Measurements from ENCODE around the gene ENDOD1.

Gene ENDOD1

GRCh38 chr11:95166781-95167180, 77.1 kb downstream of the ENDOD1 start:
- H4K91ac ChIP-seq (ENCODE audit: low read depth, low read length): no peak overlapping the region

GRCh38 chr11:95170294-95170693, 80.6 kb downstream of the ENDOD1 start:
- Histone ChIP-seq H3K4ac (ENCODE audit: low read depth, low read length) (no peak overlapping the region), H3K79me1 (ENCODE audit: low read length) (no peaks in the 10 kb centered on the region), H2BK12ac (ENCODE audit: low read length) (no peak overlapping the region), H2AK5ac (ENCODE audit: low read length) (no peak overlapping the region), H3K23ac (ENCODE audit: low read length) (no peak overlapping the region), H3K4me1 (ENCODE audit: control insufficient read depth in 1 of 2, insufficient read depth in 2 of 2, low read length in 2 of 2) (no peaks in the 10 kb centered on the region), H4K91ac (ENCODE audit: low read depth, low read length) (no peak overlapping the region), H2BK5ac (ENCODE audit: low read depth, low read length, poor library complexity) (no peak overlapping the region), H4K12ac (ENCODE audit: low read depth, low read length) (no peak overlapping the region), H2AFZ (ENCODE audit: insufficient read depth, low read length, poor library complexity) (no peak overlapping the region), H3K9ac (ENCODE audit: low read length) (no peak overlapping the region), H3K36me3 (ENCODE audit: control insufficient read depth in 1 of 2, insufficient read depth in 2 of 2, low read length in 2 of 2) (peaks cover 9 to 18% of the 10 kb centered on the region in 2 experiments), H2BK120ac (ENCODE audit: insufficient read depth, low read length, poor library complexity) (no peak overlapping the region), H3K18ac (ENCODE audit: low read length) (no peak overlapping the region), H3K9me3 (ENCODE audit: insufficient read depth, low read depth, low read length) (no peaks in the 10 kb centered on the region), H3K4me2 (ENCODE audit: low read length) (no peak overlapping the region), H3K4me3 (ENCODE audit: low read depth, low read length) (no peak overlapping the region), H3K14ac (ENCODE audit: low read length) (no peak overlapping the region), H3K79me2 (ENCODE audit: control insufficient read depth, insufficient read depth, low read length, poor library complexity) (no peaks in the 10 kb centered on the region), H3K27ac (ENCODE audit: low read depth, low read length) (no peak overlapping the region), H4K8ac (ENCODE audit: low read depth, low read length) (no peak overlapping the region), H3K27me3 (ENCODE audit: insufficient read depth, low read length) (no peaks in the 10 kb centered on the region)
- DNase-seq: no peak
- WGBS (ENCODE audit: extremely low coverage, insufficient coverage, insufficient read length): no CpG with 5 or more reads among the region's 5 CpGs

More at GRCh38 chr11:95166781-95167180, 77.1 kb downstream of the ENDOD1 start:
- Histone ChIP-seq H3K4me2 (ENCODE audit: low read length) (no peak overlapping the region), H3K18ac (ENCODE audit: low read length) (no peak overlapping the region), H3K79me2 (ENCODE audit: control insufficient read depth, insufficient read depth, low read length, poor library complexity) (no peaks in the 10 kb centered on the region), H3K14ac (ENCODE audit: low read length) (no peak overlapping the region), H2BK5ac (ENCODE audit: low read depth, low read length, poor library complexity) (no peak overlapping the region), H3K23ac (ENCODE audit: low read length) (no peak overlapping the region), H3K4me3 (ENCODE audit: low read depth, low read length) (no peak overlapping the region), H2AK5ac (ENCODE audit: low read length) (no peak overlapping the region), H2BK12ac (ENCODE audit: low read length) (no peak overlapping the region), H3K4me1 (ENCODE audit: control insufficient read depth in 1 of 2, insufficient read depth in 2 of 2, low read length in 2 of 2) (no peaks in the 10 kb centered on the region), H4K8ac (ENCODE audit: low read depth, low read length) (no peak overlapping the region), H3K4ac (ENCODE audit: low read depth, low read length) (no peak overlapping the region), H3K36me3 (ENCODE audit: control insufficient read depth in 1 of 2, insufficient read depth in 2 of 2, low read length in 2 of 2) (peaks cover 2 to 6% of the 10 kb centered on the region in 2 experiments), H3K27me3 (ENCODE audit: insufficient read depth, low read length) (no peaks in the 10 kb centered on the region), H4K12ac (ENCODE audit: low read depth, low read length) (no peak overlapping the region), H3K9ac (ENCODE audit: low read length) (no peak overlapping the region), H3K27ac (ENCODE audit: low read depth, low read length) (no peak overlapping the region), H2BK120ac (ENCODE audit: insufficient read depth, low read length, poor library complexity) (no peak overlapping the region), H3K9me3 (ENCODE audit: insufficient read depth, low read depth, low read length) (no peaks in the 10 kb centered on the region), H3K79me1 (ENCODE audit: low read length) (no peaks in the 10 kb centered on the region), H2AFZ (ENCODE audit: insufficient read depth, low read length, poor library complexity) (no peak overlapping the region)
- no CpG with 5 or more reads among the region's 2 CpGs for WGBS (ENCODE audit: extremely low coverage, insufficient coverage, insufficient read length)
- no peak for DNase-seq

GRCh38 chr11:95175818-95176380, 86.3 kb downstream of the ENDOD1 start:
- H2AFZ ChIP-seq (ENCODE audit: insufficient read depth, low read length, poor library complexity): no peak overlapping the region
- H2BK12ac ChIP-seq (ENCODE audit: low read length): no peak overlapping the region
- H3K4me3 ChIP-seq (ENCODE audit: low read depth, low read length): no peak overlapping the region
- no peak overlapping the region for H4K91ac ChIP-seq (ENCODE audit: low read depth, low read length)
- no peak overlapping the region for H2AK5ac ChIP-seq (ENCODE audit: low read length)
- no peak overlapping the region for H3K4me2 ChIP-seq (ENCODE audit: low read length)
- H3K23ac ChIP-seq (ENCODE audit: low read length): no peak overlapping the region
- H3K9me3 ChIP-seq (ENCODE audit: insufficient read depth, low read depth, low read length): no peaks in the 10 kb centered on the region
- no CpG with 5 or more reads among the region's 4 CpGs for WGBS (ENCODE audit: extremely low coverage, insufficient coverage, insufficient read length)
- H4K12ac ChIP-seq (ENCODE audit: low read depth, low read length): no peak overlapping the region
- H3K14ac ChIP-seq (ENCODE audit: low read length): no peak overlapping the region
- no peak overlapping the region for H2BK5ac ChIP-seq (ENCODE audit: low read depth, low read length, poor library complexity)
- no peak overlapping the region for H3K27ac ChIP-seq (ENCODE audit: low read depth, low read length)
- H3K27me3 ChIP-seq (ENCODE audit: insufficient read depth, low read length): no peaks in the 10 kb centered on the region
- no peak overlapping the region for H3K4ac ChIP-seq (ENCODE audit: low read depth, low read length)
- no peaks in the 10 kb centered on the region for H3K79me2 ChIP-seq (ENCODE audit: control insufficient read depth, insufficient read depth, low read length, poor library complexity)
- peaks cover 6 to 19% of the 10 kb centered on the region in 2 experiments for H3K36me3 ChIP-seq (ENCODE audit: control insufficient read depth in 1 of 2, insufficient read depth in 2 of 2, low read length in 2 of 2)
- H3K9ac ChIP-seq (ENCODE audit: low read length): no peak overlapping the region
- no peak overlapping the region for H2BK120ac ChIP-seq (ENCODE audit: insufficient read depth, low read length, poor library complexity)
- no peaks in the 10 kb centered on the region for H3K79me1 ChIP-seq (ENCODE audit: low read length)
- no peaks in the 10 kb centered on the region for H3K4me1 ChIP-seq (ENCODE audit: control insufficient read depth in 1 of 2, insufficient read depth in 2 of 2, low read length in 2 of 2)
- H4K8ac ChIP-seq (ENCODE audit: low read depth, low read length): no peak overlapping the region
- H3K18ac ChIP-seq (ENCODE audit: low read length): no peak overlapping the region
- DNase-seq: no peak

Data from trophoblast cell (in vitro differentiated cells and primary cell).